Measurements from ENCODE around the gene SPEN.
"Not testable (repeated sequence)": the region's sequence is repeated elsewhere in the genome, so short reads cannot be mapped to it uniquely, and the experiment has no call there.

SPEN gene, protein sequence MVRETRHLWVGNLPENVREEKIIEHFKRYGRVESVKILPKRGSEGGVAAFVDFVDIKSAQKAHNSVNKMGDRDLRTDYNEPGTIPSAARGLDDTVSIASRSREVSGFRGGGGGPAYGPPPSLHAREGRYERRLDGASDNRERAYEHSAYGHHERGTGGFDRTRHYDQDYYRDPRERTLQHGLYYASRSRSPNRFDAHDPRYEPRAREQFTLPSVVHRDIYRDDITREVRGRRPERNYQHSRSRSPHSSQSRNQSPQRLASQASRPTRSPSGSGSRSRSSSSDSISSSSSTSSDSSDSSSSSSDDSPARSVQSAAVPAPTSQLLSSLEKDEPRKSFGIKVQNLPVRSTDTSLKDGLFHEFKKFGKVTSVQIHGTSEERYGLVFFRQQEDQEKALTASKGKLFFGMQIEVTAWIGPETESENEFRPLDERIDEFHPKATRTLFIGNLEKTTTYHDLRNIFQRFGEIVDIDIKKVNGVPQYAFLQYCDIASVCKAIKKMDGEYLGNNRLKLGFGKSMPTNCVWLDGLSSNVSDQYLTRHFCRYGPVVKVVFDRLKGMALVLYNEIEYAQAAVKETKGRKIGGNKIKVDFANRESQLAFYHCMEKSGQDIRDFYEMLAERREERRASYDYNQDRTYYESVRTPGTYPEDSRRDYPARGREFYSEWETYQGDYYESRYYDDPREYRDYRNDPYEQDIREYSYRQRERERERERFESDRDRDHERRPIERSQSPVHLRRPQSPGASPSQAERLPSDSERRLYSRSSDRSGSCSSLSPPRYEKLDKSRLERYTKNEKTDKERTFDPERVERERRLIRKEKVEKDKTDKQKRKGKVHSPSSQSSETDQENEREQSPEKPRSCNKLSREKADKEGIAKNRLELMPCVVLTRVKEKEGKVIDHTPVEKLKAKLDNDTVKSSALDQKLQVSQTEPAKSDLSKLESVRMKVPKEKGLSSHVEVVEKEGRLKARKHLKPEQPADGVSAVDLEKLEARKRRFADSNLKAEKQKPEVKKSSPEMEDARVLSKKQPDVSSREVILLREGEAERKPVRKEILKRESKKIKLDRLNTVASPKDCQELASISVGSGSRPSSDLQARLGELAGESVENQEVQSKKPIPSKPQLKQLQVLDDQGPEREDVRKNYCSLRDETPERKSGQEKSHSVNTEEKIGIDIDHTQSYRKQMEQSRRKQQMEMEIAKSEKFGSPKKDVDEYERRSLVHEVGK (N-terminal part only)

GRCh38 chr1:15847100-15847892, at the start of gene SPEN:
Gene SPEN (plus strand): TSS chr1:15847707. CDS start chr1:15848068, 361 bp downstream.
- DNase-seq (ENCODE audit: low read depth in 2 of 2, low spot score in 1 of 2), result peak; percentile 91 to 96

- DNase-seq (ENCODE audit: low read depth in 2 of 2, low spot score in 1 of 2), result no peak
Observed at GRCh38 chr1:15799004-15799867, 48.3 kb upstream of the SPEN start.

DNA sequence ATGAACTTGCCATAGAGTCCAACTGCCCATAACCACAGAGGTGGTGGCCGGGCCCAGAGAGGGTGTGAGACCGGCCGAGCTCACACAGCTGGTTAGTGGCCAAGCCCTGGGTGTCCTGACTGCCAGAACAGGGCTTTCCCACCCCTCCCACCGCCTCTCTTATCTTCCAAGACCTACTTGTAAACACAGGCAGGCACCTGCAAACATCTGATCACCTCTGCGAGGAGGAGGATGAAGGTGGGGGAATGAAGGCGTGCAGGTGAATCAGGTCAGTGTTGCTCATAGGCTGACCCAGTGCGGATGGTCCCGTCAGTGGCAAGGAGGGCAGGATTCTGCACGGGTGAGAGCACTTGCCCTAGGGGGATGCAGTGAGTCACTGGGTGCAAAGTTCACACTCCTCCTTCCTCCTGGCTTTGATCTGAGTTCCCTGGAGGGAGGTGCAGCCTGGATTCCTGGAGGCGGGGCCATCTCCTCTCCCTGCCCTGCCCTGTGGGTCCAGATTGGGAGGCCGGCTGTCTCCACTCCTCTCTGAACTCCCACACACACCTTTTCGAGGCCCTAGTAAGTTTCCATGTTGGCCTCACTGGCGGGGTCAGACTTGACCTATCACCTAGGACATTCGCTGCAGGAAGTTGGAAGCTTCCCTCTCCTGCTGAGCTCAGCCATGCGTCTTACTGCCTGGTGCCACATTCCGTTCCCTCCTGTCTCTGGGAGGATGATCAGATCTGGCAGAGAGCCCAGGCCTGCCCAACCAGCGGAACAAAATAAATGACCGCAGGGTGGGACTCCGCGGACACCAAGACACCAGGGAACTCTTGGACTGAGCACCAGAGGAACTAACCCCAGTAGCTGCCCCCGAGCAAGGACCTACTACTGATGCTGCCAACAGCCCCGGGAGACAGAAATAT, 47.3 kb upstream of the SPEN start:
- no peak for DNase-seq (ENCODE audit: low read depth in 2 of 2, low spot score in 1 of 2)

GRCh38 chr1:15802234-15802965, 45.1 kb upstream of the SPEN start:
- DNase-seq (ENCODE audit: low read depth in 2 of 2, low spot score in 1 of 2), result no peak

DNA sequence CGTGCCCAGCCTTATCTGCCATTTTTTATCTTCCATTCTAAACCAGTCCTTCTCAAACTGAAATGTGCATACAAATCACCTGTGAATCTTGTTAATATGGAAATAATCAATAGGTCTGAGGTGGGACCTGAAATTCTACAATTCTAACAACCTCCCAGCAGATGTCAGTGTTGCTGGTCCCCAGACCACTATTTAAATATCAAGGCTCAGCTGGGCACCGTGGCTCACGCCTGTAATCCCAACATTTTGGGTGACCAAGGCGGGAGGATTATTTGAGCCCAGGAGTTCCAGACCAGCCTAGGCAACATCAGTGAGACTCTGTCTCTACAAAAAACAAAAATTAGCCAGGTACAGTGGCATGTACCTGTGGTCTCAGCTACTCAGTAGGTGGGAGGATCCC, 44.1 kb upstream of the SPEN start:
- DNase-seq (ENCODE audit: low read depth in 2 of 2, low spot score in 1 of 2), result no peak

GRCh38 chr1:15804060-15804459, 43.4 kb upstream of the SPEN start:
- no peak for DNase-seq (ENCODE audit: low read depth in 2 of 2, low spot score in 1 of 2)

GRCh38 chr1:15807121-15807520, 40.4 kb upstream of the SPEN start:
- no peak for DNase-seq (ENCODE audit: low read depth in 2 of 2, low spot score in 1 of 2)

DNA sequence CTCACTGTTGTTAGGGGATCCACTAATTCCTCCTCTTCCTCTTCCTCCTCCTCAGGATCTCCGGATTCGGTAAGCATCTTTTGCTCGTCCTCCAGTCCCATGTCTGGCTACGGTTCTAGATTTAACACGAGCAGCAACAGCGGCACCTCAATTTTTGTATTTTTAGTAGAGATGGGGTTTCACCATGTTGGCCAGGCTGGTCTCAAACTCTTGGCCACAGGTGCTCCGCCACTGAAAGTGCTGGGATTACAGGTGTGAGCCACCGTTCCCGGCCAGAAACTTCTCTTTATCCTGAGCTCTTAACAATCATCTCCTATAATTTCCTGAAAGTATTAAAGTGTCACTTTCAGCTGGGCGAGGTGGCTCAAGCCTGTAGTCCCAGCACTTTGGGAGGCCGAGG, 40.0 kb upstream of the SPEN start, which contains the start of gene UQCRHL:
UQCRHL (minus strand) TSS at position 101 of the 400 bp plus-strand sequence; CDS start at position 101, 0 bp downstream.
- DNase-seq (ENCODE audit: low read depth in 2 of 2, low spot score in 1 of 2), result not testable (repeated sequence)

GRCh38 chr1:15808955-15809354, 38.6 kb upstream of the SPEN start:
- no peak for DNase-seq (ENCODE audit: low read depth in 2 of 2, low spot score in 1 of 2)

GRCh38 chr1:15810073-15810472, 37.4 kb upstream of the SPEN start:
- DNase-seq (ENCODE audit: low read depth in 2 of 2, low spot score in 1 of 2), result no peak

GRCh38 chr1:15816674-15817073, 30.8 kb upstream of the SPEN start:
- DNase-seq (ENCODE audit: low read depth in 2 of 2, low spot score in 1 of 2), result no peak

DNA sequence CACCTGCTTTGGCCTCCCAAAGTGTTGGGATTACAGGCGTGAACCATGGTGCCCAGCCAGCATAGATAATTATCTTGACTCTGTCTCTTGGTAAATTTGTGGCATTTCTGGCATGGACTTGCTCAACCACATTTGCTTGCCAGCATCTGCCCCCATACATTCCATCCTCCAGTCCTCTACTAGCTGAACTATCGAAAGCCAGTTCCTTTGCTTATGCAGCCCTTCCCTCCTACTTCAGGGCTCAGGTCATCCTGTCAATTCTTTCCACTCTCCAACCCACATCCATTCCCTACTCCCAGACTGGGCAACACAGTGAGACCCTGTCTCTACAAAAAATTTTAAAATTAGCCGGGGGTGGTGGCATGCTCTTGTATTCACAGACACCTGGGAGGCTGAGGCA, 27.0 kb upstream of the SPEN start:
- DNase-seq (ENCODE audit: low read depth in 2 of 2, low spot score in 1 of 2), result no peak

DNA sequence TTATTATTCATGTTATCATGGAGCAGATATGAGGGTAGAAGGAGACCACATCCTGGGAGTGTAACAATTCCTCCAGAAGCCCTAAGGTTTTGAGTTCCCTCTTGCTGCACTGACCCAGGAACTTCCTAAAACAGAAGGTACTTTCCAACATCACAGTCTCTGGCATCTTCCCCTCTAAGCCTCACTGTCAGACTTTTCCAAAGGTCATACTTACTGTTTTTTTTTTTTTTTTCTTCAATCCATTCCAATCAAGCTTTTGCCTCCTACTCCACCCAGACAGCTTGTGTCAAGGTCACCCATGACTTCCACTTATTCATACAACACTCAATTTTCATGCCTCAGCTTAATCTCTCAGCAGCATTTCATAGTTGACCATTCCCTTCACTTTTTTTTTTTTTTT, 21.7 kb upstream of the SPEN start:
- no peak for DNase-seq (ENCODE audit: low read depth in 2 of 2, low spot score in 1 of 2)

GRCh38 chr1:15826810-15827507, 20.5 kb upstream of the SPEN start:
- no peak for DNase-seq (ENCODE audit: low read depth in 2 of 2, low spot score in 1 of 2)

DNA sequence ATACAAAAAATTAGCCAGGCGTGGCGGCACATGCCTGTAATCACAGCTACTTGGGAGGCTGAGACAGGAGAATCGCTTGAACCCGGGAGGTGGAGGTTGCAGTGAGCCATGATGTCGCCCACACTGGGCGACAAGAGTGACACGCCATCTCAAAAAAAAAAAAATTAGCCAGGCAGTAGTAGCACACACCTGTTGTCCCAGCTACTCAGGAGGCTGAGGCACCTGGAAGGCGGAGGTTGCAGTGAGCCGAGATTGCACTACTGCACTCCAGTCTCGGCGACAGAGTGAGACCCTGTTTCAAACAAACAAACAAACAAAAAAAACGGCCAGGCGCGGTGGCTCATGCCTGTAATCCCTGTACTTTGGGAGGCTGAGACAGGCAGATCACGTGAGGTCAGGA, 19.9 kb upstream of the SPEN start:
- not testable (repeated sequence) for DNase-seq (ENCODE audit: low read depth in 2 of 2, low spot score in 1 of 2)

- not testable (repeated sequence) for DNase-seq (ENCODE audit: low read depth in 2 of 2, low spot score in 1 of 2)
Observed at GRCh38 chr1:15828931-15829330, 18.6 kb upstream of the SPEN start.

GRCh38 chr1:15830258-15830657, 17.2 kb upstream of the SPEN start:
- no peak for DNase-seq (ENCODE audit: low read depth in 2 of 2, low spot score in 1 of 2)
